GM19324 (cell line): ENCODE results near the gene ACO1.

Experiments
- ATAC-seq: cut with Tn5 transposase; IDR thresholded peaks from one replicate; pipeline ENCODE4 v1.9.1; 2021; ENCODE audit warnings: mild to moderate bottlenecking, moderate library complexity; ENCODE audit not compliant: unreplicated experiment, low FRiP score

Gene ACO1

DNA sequence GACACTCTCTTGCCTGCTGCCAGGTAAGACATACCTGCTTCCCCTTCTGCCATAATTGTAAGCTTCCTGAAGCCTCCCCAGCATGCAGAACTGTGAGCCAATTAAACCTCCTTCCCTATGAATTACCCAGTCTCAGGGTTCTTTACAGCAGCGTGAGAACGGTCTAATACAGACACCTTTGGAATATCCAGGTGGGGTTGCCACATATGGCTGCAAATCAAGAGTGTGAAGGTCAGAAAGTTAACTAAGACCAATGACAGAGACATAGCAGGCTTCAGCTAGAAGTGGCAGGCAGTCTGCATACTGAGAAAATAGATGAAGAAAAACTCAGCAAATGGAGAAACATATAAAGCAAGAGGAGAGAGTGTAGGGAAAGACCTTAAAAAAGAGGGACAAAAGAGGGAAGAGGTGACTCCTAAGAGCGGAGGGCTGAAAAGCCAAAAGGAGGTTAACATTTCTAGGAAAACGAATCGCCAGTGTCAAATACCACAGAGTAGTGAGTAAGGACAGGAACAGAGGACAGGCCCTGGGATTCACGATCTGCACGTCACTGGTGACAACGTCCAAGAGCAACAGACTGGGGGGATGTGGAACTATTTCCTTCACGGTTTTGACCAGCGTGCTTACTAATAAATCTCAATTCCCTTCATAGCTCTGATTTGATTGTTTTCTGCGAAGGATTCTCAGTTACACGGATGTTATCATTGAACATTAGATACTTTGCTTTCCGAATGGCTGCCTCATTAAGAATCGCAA is 1.7 kb upstream of the ACO1 start:
- no peak for ATAC-seq

DNA sequence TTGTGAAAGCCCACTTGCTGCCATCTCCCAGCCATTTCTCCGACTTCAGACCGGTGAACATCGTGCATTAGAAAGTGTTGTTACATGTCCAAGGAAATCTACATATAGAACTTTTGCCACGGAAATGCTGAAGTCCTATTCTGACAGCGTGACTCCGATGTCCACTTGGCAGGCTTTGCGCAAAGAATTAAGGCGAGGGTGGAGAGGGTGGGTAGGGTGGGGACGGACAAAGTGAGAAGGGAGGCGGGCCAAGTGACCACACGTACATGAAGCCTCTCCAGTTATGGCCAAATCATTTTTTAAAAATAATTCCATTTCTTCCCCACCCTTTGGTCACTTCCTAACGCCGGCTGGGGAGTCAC is 460 bp upstream of the ACO1 start:
- no peak for ATAC-seq

DNA sequence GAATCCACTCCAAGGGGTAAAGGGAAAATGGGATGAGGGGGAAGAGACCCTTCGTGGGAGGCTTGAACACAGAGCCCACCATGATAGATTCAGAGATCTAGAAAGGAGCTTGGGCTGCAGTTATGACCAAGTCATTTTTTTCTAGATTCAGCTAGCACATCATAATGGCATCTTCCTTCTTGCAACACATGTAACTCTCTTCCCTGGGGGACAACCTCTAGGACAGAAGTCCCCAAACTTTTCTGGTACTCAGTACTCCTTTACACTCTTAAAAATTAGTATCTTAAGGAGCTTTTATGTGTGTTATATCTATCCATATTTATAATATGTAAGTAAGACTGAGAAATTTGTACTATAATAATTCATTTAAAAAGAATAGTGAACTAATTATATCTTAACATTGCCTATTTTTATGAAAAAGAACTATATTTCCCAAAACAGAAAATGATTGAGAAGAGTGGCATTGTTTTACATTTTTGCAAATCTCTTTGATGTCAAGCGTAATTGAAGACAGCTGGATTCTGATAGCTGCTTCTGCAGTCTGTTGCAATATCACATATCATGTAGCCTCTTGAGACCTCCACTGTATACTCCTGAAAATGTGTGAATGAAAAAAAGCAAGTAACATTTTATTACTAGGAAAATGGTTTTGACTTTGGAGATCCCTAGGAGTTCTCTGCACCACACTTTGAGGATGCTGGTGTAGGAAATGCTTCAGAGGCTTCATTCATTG is 875 bp downstream of the ACO1 start:
- no peak for ATAC-seq

DNA sequence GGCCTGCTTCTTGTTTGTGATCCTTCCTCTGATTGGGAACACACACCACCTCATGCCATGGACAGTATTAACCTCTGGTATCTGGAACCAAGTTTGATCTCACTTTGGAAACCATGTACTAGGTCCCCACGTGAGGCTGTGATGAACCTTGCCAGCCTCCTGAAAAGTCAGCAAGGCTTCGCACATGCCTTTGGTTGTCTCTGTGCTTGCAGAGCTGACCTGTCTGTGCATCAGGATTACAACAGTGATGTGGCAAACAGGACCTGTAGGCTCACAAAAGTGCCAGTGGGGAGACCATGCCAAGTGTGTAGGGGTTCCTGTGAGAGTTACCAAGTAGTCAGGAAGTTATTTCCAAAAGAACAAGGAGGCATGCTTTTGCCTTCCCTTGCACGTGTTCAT is 1.4 kb downstream of the ACO1 start:
- ATAC-seq: no peak

DNA sequence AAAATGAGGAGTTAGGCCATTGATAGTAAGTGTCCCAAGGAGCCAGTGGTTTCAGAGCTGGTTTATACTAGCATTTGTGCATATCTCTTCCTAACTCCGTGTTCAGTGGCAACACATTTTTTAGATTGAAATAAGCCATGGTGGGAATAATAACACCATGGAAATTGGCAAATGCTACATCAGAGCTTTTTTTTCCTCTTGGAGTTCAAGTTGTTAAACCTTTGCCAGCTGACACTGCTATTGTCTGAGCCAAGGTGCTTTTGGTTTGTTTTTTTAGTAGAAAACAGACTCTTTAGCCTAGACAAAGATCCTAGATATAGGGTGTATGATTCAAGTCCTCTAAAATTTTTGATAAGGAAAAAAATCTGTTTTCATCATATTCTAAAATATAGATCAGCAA is 2.8 kb downstream of the ACO1 start:
- no peak for ATAC-seq

DNA sequence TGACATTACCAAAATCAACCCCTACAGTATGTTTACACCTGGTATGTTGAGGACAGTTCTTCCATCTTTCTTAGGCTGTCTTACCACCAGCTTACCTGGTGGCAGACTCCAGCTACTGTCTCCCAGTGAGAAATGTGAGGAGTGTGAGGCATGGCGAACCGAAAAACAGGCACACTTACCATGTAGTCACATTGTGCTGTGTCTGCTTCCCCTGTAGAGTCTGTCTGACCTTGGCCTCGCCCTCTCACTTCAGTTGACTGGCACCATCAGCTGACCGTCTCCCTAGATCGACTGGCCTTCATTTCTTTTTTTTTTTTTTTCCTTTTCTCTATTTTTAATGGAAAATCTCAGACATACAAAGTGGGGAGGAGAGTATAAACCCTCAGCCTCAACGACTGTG is 4.9 kb downstream of the ACO1 start:
- no peak for ATAC-seq

DNA sequence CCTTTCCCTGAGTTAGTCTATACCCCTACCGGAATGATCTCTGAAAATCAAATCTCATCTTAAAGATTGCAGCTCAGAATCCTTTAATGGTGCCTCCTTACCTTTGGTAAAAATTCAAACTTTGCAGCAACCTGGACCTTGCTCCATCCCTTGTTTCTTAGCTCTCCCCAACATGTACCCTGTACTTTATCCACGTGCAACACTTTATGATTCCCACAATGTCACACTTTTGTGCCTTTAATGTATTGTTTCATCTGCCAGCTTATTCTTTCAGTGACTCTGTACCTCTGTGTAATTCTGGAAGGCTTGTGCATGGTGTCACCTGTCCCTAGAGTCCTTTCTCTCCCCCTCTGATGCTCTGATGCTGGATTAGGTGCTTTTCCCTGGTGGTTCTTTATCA is 9.5 kb downstream of the ACO1 start:
- no peak for ATAC-seq

DNA sequence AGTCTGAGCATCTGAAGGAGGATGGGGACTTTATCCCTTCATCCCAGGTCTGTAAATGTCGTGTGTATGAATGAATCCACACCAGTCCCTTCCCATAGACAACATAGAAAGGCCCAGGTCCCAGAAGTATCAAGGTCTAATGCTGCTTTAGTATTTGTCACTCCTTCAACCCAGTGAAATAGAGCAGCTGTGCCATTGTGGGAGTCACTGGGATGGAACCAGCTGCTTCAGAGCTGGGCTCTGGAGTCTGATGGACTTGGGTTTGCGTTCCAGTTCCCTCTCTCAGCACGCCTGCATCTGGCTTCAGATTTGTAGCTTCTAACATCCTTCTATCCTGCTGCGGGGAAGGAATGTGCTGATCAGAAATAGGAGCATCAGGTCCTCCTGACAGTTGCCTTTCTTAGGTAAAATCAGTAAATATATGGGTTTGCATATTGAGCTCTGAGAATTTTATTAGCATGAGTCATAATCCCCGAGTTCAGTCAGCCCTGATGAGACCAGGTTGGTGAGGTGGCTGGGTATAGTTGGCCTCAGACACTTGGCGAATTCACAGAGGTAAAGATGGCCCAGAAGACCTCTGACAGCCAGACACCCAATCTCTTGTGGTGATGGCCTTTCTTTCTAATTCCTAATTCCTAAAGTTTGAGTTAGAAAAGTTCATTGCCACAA is 10.1 kb downstream of the ACO1 start:
- no peak for ATAC-seq

DNA sequence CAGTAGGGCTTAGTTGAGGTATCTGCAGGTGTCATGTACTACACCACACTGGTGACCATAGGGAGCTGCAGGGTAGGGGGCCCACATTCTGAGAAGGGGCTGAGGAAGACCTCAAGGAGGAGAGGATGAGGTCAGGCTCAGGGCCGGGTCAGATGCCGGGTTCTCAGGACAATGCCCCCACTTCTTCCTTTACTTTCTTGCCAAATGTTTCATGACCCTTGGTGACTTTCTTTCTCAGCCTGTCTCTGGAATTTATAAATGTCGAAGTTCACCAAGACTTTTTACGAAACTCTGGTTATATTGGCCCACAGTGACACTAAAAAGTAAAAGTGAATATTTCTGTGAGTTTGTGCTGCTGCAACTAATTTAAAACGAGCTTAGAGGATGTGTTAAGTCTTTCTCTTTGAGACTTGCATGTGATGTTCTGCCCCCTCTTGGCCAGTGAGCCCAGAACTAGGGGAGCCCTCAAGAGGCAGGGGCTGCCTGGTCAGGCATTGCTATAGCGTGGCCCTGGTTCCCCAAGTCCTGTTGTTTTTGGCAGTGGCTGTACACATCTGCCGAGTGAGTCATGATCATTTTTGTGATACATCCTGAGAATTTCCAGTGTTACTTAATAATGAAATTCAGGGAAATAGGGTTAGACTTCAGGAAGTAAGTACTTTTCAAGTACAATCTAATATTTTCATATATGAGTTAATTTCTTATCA is 11.2 kb downstream of the ACO1 start:
- ATAC-seq: no peak

DNA sequence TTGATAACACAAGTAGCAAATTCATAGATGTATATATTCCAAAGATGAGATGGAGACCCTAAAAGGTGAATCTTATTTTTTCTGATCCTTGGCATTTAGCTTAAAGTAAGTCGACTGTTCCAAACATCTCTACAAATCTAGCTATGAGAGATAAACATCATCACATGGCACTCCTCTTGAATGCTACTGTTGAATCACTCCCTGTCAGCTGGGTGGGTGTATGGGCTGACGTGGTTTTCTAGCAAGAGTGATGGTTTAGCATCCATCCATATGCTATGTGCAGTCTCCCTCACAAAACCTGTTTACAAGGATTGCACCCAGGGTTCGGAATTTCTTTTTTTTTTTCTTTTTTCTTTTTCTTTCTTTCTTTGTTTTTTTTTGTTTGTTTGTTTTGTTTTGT is 13.8 kb downstream of the ACO1 start:
- ATAC-seq: no peak

DNA sequence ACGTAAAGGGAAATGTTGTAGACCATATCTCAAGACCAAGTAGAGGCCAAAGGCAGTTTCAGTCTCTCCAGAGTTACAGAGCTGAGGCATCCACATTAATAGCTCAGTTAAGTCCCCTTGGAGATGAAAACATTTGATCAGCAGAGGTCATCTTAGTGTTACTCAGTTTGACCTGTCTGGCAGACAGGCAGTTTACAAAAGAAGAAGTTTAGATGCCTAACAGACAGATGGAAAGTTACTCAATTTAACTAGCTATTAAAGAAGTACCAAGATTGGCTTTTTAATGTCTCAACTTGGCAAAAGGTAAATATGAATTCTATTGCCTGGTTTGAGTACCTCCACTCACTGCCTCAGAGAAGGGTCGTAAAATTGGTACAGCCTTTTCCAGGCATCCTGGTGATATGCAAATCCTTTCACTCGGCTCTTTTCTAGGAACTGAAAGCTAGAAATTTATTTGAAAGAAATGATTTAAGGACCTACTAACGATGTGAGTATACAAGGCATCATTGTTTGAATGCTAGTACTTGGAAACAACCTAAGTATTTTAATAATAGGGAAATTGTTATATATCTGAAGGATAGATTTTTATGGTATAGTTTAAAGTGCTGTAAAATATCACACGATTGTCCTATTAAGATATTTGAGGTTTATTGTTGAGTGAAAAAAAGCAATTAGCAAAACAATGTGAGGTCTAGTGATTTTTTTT is 14.8 kb downstream of the ACO1 start:
- no peak for ATAC-seq

DNA sequence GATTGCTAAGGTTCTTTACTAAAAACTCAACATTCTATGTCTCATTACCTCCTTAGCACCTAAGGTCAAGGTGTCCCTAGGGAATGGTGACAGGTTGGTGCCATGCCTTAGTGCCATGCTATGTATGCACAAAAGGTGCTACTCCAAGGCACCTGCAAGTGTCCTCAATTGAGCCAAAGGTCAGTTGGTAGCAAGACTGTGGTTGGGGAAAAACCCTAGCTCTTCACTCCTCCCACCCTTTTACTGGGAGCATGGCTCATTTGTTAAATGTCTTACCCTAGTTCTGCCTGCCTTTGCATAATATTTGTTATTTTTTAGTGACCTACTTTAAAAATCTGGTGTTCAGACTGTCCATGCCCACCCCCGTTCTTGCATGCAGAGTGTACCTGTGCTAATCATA is 17.0 kb downstream of the ACO1 start:
- ATAC-seq: no peak

DNA sequence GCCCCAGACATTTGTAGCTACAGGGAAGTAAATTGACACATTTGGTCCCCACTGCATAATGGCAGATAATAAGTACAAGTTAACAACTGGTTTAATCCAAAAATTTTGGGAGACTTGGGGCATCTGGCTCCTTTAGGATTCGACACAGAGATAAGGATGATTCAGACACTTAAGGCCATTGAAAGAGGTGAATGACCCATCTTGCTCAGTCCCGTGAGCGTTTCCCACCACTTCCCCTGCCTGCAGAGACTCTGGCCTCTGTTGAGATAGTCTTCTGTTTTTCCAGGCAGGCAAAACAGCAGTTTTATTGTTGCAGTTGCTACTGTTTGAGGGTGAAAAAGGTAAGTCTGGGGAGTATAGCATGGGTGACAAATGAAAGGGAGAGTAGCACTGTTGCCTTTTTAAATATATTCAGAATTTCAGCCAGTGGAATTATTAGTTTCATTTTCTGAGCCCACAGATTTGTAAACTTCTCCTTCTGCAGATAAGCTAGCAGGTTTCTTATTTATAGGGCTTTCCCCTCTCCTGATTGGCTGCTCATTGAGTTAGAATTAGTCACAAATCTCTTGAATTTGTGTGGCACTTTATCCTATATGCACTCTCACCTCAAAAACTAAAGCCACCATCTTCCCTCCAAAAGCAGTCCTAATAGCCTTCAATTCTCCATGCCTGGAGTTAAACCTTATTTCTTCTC is 19.3 kb downstream of the ACO1 start:
- ATAC-seq: no peak

DNA sequence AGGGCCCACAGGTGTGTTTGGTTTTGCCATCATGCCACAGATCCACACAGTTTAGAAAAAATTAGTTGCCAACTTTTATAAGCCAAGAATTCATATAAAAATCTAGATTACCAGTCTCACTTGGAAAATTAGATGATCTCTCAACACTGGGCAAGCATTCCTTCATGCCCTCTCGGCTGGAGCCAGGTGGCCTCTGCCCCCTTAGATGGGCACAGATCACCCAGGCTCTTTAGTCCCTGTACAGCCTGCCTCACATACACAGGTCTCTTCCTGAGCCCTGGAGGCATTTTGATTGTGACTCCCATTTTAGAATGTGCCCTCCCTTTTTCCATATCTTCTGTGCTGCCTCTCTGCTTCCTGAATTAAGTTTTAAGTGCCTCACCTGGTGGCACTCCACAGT is 20.0 kb downstream of the ACO1 start:
- ATAC-seq: no peak

DNA sequence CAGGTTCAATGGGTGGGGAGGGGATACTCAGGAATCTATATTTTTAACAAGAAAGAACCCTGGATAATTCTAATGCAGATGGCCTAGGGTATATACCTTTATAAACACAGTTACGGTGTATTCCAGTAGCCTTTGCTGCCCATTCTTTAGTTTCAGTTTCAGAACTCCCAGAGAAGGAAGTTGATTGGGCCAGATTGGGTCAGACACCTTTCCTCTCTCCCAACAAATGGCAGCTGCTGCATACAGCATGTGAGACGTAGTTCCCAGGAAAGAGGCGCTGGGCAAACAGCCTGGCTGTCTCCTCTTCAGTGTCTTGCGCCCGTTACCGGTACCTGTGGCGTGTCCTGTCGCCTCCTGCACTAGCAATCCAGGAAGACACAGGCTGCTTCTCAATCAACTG is 20.4 kb downstream of the ACO1 start:
- ATAC-seq: no peak

DNA sequence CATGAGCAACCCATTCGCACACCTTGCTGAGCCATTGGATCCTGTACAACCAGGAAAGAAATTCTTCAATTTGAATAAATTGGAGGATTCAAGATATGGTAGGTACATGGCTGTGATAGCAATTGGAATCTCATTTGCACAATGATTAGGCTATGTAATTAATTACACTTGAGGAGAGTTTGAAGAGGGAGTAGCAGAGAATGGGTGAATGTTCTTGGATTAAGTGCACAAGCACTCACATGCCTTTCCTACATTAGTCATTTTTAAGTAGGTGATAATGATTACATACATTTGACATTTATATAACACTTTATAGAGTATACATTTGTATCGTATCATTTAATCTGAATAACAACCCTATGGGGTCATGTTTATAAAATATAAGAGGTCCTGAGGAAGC is 21.1 kb downstream of the ACO1 start:
- ATAC-seq: no peak

DNA sequence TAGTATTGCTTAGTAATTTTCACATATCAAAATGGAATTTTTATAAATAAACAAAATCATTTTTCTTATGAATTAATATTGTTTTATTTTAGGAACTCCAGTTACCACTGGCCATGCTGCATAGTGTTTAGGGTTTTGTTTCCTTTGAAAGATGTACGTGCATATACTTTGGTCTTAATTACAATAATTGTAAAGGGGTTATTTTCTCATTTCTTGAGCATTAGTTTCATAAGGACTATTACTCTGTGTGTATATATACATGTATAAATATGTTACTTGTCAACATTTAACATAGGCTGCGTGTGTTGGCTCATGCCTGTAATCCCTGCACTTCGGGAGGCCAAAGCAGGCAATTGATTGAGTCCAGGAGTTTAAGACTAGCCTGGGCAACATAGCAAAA is 21.6 kb downstream of the ACO1 start:
- ATAC-seq: no peak

DNA sequence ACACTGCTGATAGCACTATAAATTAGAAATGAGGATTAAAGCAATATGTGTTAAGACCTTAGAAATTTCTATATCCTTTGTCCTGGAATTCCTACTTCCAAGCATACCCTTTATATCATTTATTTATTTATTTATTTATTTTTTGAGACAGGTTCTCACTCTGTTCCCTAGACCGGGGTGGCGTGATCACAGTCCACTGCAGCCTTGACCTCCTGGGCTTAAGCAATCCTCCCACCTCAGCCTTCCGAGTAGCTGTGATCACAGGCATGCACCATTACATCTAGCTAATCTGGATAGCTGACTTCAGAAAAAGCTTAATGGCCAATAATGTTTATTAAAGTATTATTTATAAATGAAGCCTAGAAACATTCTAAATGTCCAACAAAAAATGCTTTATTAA is 27.3 kb downstream of the ACO1 start:
- no peak for ATAC-seq

DNA sequence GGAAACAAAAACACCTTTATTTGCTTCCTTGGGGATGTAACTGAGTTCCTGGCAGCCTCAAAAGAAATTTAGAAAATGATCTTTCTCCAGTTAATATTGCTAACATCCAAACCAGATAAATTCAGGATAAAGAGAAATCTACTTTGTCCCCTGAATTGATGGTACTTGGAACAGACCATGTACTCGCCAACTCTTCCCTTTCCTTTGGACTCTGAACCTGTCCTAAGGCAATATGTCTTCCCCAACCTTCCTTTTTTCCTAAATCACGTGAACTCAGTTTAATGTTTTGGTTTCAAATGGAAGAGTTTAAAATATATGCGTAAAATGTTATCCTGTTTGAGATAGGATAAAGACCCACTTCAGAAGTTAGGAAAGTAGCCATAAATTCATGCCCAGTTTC is 28.0 kb downstream of the ACO1 start:
- ATAC-seq: no peak

DNA sequence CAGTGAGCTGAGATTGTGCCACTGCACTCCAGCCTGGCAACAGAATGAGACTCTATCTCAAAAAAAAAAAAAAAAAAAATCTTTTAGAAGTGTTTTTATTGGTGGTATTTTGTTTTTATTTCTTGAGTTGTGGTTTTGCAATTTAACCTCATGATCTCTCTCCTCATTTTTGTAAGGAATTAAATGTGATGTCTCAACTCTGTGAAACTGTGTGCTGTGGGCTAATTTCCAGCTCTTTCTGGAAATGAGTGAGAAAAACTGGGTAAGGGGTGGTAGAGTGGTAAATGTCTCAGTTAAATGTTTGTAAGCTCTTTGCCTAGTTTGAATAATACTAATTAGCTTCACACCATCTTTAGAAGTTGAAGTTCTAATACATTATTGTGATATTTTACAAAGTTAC is 29.0 kb downstream of the ACO1 start:
- no peak for ATAC-seq
